HG02852 (cell line): Measurements from ENCODE around the gene IDUA.

Experiments used
- ATAC-seq: cut with Tn5 transposase; IDR thresholded peaks from one replicate; pipeline ENCODE4 v1.9.1; 2021; ENCODE audit warnings: mild to moderate bottlenecking, moderate library complexity; ENCODE audit not compliant: unreplicated experiment

The IDUA gene

DNA sequence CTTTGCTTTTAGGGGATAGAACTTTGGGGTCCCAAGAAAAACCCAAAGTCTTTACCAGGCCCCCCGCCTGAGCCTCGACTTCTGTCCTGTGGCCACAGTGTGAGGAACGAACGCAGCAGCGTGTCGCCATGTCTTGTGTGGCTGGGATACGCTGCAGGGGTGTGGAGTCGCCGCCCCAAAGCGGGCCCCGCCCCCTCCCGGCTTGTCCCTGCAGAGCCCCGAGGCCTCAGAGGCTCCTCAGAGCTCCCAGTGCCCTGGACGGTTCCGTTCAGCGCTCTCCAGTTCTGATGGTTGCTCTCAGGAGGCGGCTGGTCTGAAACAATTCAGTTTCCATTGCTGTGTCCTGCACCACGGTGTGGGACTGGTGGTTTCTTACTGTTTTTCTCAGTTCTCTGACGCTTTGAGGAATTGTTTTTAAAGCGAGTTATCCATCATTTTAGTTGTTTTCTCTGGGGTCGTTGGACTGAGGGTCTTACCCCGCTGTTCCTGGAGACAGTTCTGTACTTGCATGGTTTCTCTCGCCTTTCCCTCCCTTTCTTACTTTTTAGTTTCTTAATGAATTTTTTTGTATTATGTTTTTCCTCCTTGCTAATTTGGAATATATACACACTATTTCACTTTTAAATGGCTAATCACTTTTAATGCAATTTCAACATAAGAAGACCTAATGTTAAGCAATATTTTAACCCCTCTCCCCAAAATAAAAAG, 1.6 kb upstream of the IDUA start:
- no peak for ATAC-seq

- ATAC-seq: peak; percentile 14
Observed at GRCh38 chr4:986428-986878, 391 bp upstream of the IDUA start.

DNA sequence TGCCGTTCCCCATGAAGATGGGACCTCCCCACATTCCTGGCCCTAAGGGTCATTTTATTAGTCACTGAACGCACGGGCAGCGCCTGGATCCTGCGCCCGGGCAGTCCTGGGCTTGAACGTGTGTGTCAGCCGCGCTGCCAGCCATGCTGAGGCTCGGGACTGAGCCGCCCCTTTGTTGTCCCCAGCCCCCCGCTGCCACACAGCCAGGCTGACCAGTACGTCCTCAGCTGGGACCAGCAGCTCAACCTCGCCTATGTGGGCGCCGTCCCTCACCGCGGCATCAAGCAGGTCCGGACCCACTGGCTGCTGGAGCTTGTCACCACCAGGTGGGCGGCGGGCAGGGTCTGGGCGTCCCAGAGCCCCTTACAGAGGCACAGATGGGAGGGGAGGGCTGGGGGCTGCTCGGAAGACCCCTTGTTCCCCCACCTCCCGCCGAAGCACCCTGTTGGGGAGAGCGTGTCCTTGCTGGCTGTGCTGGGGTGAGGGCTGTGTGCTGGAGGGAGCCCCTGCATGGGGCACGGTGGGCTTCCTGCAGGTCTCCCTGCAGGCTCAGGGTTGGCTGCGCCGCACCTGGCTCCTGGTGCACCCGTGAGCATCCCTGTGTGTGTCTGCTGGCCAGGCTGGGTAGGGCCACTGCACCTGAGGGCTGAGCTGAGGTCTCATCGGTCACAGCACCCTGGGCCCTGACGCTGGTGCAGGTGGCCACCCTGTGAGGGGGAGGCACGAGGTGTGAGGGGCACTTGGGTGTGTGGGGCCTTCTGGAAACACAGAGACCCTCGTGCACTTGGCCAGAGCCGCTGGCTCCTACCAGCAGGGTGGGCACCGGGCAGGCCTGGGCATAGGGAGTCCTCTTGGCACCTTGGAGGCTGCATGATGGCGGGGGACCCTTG, 1.0 kb downstream of the IDUA start:
- ATAC-seq: no peak

DNA sequence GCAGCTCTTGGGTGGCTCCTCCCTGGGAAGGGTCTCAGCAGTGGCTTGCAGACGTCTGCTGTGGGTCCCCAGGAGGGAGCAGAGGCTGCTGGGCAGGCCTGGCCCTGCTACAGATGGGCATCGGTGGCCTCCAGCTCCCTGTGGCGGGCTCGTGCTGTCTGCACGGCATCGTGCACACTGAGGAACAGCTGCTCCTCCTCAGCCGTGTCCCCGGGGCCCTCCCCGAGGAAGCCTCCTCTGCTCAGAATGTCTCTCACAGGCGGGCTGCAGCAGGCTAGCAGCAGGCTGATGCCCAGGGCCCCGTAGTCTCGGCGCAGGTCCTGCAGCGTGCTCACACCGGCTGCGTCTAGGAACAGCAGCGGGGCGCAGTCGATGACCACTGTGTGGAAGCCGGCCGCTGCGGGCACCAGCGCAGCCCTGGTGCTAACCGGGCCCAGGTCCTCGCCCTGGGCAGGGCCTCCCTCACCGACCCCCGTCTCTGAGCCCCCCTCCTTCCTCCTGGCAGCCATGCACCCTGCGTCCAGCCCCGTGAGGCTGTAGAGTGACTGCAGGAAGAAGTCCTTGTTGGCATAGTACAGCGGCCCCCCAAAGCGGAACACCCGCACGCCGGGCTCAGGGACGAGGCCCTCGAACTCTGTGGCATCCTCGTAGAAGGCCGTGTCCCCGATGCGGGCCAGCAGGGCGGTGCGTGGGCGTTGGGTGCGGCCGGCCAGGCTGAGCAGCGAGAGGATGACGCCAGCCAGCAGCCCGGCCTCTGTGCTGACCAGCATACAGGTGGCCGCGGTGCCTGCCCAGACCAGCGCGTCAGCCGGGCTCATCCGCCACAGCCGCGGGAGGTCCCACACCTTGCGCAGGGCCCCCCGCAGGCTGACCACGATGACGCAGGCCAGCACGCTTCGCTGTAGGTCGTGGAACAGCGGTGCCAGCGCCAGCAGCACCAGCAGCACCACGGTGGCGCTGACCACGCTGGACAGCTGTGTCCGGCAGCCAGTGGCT, 2.2 kb downstream of the IDUA start:
- ATAC-seq: no peak

GRCh38 chr4:989722-990471, 3.1 kb downstream of the IDUA start:
- ATAC-seq: no peak

DNA sequence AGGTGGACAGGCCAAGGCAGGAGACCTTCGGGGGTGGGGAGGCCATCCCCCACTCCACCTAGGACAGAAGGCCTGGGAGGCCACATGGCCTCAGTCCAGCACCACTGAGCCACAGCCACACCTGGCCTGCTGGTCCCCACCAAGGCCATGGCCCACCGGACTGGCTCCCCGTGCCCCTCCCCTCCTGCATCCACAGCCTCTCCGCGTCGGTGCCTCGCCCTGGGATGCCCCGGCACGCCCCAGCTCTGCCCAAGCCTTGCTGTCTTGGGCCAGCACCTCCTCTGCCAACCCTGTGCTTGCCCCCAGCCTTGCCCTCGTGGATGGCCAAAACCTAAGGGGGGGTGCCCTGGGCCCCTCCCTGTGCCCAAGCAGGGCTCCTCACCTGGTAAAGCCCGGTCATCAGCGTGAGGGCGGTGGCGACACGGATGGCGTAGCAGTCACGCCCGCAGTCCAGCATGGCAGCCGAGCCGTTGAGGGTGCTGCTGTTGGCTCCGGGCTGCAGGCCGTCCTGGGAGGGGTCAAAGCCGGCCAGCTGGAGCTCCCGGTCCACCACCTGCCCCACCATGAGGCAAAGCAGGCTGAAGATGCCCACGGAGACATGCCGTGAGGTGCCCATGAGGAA, 4.0 kb downstream of the IDUA start:
- ATAC-seq: no peak

DNA sequence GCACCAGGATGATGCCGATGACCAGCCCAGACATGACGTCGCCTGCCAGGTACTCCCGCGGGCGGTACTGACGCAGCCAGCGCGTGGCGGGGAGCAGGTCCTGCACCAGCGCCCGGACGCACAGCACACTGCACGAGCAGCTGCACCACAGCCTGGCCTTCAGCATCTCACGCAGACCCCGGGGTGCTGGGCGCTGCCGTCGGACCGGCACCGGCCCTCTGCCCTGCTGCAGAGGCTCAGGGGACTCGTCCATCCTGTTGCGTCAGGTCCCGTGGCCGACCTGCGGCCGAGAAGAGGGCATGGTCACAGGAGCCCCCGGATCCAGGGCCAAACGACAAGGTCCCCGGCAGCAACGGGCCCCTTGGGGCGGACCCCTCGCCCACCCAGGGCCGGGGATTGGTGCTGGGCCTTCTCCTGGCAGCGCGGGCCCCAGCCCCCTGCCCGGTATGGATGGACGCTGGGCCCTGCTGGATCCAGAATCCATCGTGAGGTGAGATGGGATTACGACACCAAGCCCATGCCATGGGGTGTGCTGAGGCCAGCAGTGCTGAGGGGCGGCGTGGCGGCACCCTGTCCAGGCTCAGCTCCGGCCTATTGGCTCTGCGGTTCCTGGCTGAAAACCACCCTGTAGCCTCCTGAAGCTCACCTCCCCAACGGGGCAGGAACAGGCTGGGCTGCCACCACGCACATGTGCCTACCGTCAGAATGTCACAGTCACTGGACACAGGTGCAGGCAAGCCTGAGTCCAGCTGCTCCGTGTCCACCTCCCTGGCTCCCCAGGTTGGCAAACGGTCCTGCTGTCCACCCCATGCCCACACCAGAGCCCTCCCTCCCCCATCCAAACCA, 4.8 kb downstream of the IDUA start:
- no peak for ATAC-seq

DNA sequence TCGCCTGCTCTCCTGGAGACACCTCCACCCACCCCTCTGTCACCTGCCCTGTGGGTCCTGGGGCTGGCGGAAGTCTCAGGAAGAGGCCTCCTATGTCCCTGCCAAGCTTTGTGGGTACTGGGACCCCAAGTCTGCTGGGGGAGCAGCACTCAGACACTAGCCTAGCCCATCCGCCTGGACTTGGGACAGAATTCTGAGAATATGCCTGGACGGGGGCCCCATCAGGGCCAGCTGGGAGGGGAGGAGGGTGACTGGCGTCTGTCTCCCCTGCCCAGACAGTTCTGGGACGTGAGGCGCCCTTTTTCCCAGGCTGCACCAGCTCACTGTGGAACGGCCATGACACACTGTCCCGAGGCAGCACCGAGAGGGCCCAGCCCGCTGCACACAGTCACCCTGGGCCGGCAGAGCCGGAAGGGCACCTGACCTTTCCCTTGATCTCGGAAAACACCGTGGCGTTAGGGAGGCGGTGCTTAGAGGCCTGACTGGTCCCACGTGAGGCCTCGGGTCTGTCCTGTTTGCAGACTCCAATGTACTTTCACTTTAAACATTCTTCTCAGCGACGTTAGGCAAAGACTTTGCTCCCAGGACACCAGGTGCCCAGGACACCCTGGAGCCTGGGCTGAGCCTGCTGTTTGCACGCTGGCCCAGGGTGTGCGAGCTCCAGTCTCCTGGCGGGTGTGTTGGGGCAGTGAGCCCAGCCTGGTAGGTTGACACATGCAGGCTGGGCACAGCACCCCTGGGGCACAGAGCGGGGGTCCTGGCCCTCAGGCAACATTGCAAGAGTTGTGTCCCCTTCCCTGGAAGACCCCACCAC, 5.7 kb downstream of the IDUA start:
- no peak for ATAC-seq

GRCh38 chr4:993111-994029, 6.5 kb downstream of the IDUA start, which contains the start of gene SLC26A1:
TSS of gene SLC26A1 (minus strand) at chr4:993404. CDS start at chr4:991703, 1,701 bp downstream.
- ATAC-seq: no peak

- no peak for ATAC-seq
Observed at GRCh38 chr4:995311-996026, 8.6 kb downstream of the IDUA start.

- ATAC-seq: no peak
Observed at GRCh38 chr4:996030-996996, 9.5 kb downstream of the IDUA start.

- no peak for ATAC-seq
Observed at GRCh38 chr4:996997-997374, 10.1 kb downstream of the IDUA start.

DNA sequence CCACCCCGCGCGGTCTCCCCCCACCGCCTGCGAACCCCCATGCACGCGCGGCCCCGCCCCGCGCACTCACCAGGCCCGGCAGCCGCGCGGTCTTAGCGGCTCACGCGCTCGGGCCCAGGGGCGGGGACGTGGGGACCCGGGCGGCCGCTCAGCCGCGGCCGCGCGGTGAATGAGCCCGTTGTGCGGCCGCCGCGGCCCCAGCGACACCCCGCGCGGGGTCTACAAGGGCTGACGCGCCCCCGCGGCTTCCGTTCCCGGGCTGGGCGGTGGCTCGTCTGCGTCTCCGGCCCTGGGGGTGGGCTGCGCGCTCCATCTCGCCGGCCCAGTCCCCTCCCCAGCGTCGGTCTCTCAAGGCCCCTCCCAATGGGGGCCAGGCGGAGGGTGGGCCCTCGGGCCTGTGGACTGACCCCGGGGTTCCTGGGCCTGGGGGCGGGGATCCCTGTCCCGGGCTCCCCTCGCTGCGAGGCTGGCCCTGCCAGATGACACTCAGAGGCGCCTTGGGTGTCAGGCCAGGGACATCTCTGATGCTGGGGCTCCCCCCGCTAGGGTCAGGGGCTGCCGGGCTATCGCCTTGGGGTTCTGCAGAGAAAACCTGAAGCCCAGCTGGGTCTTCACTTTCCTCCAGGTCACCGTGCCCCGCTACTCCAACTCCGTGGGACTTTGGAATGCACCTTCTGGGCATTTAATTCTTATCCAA, 10.7 kb downstream of the IDUA start:
- no peak for ATAC-seq

DNA sequence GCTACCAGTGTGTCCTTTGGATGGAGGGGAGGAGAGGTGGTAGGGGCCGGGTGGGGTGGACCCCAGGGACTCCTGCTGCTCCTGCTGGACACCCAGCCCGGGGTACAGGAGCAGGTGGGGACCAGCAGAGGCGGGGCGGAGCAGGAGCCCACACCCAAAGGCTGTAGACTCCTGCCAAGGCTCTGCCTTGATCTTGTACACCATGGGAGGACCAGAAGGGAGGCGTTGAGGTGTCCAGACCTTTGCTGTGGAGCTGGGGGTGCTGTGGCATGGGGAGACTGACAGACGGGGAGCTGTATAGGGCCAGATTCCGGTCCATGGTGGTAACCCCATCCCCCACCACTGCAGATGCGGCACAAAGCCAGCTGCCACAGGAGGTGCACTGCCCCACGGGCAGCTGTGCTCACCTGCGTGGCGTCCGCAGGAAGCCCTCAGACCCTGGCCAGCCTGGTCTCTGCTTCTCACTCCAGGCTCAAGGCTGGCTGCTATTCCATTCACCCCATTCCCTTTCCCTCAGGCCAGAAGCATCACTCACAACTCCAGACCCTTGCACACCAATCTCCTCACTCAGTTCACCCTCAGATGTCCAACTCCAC, 11.3 kb downstream of the IDUA start:
- ATAC-seq: no peak
